Adrenal gland (tissue), 12 donors: ENCODE data around the gene MACF1. TPM values are rescaled to one million over a fixed set of nuclear protein-coding genes. Genes with fewer than 3 reads are reported as not detected.

Experiments
- DNase-seq, 7 donors: peaks; one replicate each; pipeline ENCODE4 v3.0.0-alpha.2; 2019 to 2020
- H3K27ac ChIP-seq, 5 donors: fragments of 200-600 bp; sonication (generic) in 4 of 5; 1 replicate in 3 of 5; 2 replicates in 2 of 5; pipeline versions ENCODE4 v1.5.1 to v1.8.0; 2016 to 2020; ENCODE audit warnings: mild to moderate bottlenecking in 1 of 5
- H3K27me3 ChIP-seq: fragments of 200-600 bp; 2 replicates; pipeline ENCODE4 v1.8.0; 2021
- H3K36me3 ChIP-seq, 2 donors: fragments of 200-600 bp; replicated peaks in 1 of 2; 1 replicate in 1 of 2; 2 replicates in 1 of 2; pipeline versions ENCODE4 v1.5.1 to v1.8.0; 2018 to 2022
- H3K4me1 ChIP-seq, 2 donors: fragments of 200-600 bp; replicated peaks in 1 of 2; 1 replicate in 1 of 2; 2 replicates in 1 of 2; pipeline versions ENCODE4 v1.5.1 to v1.8.0; 2018 to 2021
- H3K4me3 ChIP-seq, 4 donors: fragments of 200-600 bp; sonication (generic) in 3 of 4; one replicate each; pipeline ENCODE4 v1.5.1; 2016 to 2018
- H3K9me3 ChIP-seq, 3 donors: fragments of 200-600 bp; sonication (generic) in 1 of 3; replicated peaks in 1 of 3; 1 replicate in 2 of 3; 2 replicates in 1 of 3; pipeline versions ENCODE4 v1.5.1 to v1.8.0; 2016 to 2021
- POLR2A ChIP-seq, 2 donors: fragments of 450-650 bp; IDR thresholded peaks; one replicate each; pipeline ENCODE4 v1.6.1; 2017; ENCODE audit warnings: antibody characterized with exemption in 2 of 2, mild to moderate bottlenecking in 2 of 2, moderate library complexity in 1 of 2
- WGBS, 4 donors: extraction: QIAGEN DNeasy Blood & Tissue Kit in 2 of 4; methylation state at CpG; one replicate each; pipeline versions ENCODE4 v1.1.5 to v1.1.7; 2013 to 2017; 5-methylcytosine and 5-hydroxymethylcytosine counted together
- intact Hi-C, 2 donors: fragments of 100-400 bp; cut with DNase I; formaldehyde crosslinking; loops; one replicate each; pipeline versions ENCODE4 v1.14.1 to v1.15.0; 2022 to 2023
- polyA plus RNA-seq, 3 donors: library from polyadenylated mRNA; stranded (reverse); fragments of 200-250 nt in 2 of 3; fragments of 350-450 nt in 1 of 3; fragmentation: Illumina TruSeq in 1 of 3; extraction: RNeasy Lipid Tissue Mini Kit (QIAGEN cat#74804) in 1 of 3; gene quantifications; one replicate each; pipeline ENCODE4 v1.2.3, GENCODE V29; 2013 to 2014
- total RNA-seq, 9 donors: library from RNA; depleted of rRNA in 4 of 9; stranded (reverse); fragments of >200 nt in 4 of 9; fragments of 120-200 nt in 1 of 9; fragmentation: NEBNext Ultra II Directional in 1 of 9; extraction: Animal tissue kit (Norgen Biotek cat#: 25700) in 1 of 9; gene quantifications; one replicate each; pipeline versions ENCODE4 v1.1.0 to v1.2.4, GENCODE V29; 2013 to 2023
- TF ChIP-seq, protein P1 (sequence below), 6 experiments: fragments of 450-650 bp in 4 of 6; fragments of 200-600 bp in 2 of 6; sonication (generic) in 1 of 6; IDR thresholded peaks; 1 replicate in 5 of 6; 2 replicates in 1 of 6; pipeline versions ENCODE4 v1.5.1 to v1.8.0; 2016 to 2021; ENCODE audit warnings: antibody characterized with exemption in 6 of 6, mild to moderate bottlenecking in 2 of 6, moderate library complexity in 1 of 6
- donor health status: healthy with polysubstance abuse.
- donor health status: Bipolar disorder and iron deficiency.
- donor health status: DM: yes; HTN: yes; CAD: no.
- donor health status: DM: no; HTN: no; CAD: no.
- donor health status: DM: no; HTN: no; CAD: no.
- donor health status: DM: yes; HTN: yes; CAD: no.

MACF1 gene
- total and polyA plus RNA-seq, 12 donors: 85.1 to 334 (median 219) TPM

DNA sequence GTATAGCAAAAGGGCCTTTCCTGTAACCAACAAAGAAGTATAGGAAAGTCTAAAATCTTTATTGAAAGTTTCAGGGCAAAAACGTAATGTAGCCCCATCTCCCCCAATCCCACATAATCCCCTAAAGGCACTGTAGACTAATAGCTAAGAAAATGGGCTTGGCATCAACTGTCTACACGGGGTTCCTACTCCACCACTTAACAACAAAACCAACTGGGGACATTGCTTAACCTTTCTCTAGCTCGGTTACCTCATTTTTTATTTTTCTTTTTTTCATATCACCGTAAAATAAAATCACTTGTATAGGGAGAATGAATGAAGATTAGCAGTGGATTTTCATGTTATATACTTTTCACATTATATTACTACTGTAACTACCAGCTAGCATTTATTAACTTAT, 12.3 kb downstream of the MACF1 start:
- no peaks in the 10 kb centered on the region for H3K36me3 ChIP-seq
- no peaks in the 10 kb centered on the region for H3K27me3 ChIP-seq
- H3K4me1 ChIP-seq: peaks cover 37 to 40% of the 10 kb centered on the region in 2 donors
- no peak overlapping the region for H3K4me3 ChIP-seq
- H3K9me3 ChIP-seq: no peaks in the 10 kb centered on the region
- 72 to 84% (median 73%) methylated on average over 4 of the region's 4 CpGs for WGBS, 4 donors
- DNase-seq: no peak
- intact Hi-C loops: no loop called here
- H3K27ac ChIP-seq: peak overlapping the region in 1 of 5 donors; percentile 41
- TF ChIP-seq POLR2A (IDR thresholded peaks at IDR 0.05): no peak
- TF ChIP-seq, protein P1, sequence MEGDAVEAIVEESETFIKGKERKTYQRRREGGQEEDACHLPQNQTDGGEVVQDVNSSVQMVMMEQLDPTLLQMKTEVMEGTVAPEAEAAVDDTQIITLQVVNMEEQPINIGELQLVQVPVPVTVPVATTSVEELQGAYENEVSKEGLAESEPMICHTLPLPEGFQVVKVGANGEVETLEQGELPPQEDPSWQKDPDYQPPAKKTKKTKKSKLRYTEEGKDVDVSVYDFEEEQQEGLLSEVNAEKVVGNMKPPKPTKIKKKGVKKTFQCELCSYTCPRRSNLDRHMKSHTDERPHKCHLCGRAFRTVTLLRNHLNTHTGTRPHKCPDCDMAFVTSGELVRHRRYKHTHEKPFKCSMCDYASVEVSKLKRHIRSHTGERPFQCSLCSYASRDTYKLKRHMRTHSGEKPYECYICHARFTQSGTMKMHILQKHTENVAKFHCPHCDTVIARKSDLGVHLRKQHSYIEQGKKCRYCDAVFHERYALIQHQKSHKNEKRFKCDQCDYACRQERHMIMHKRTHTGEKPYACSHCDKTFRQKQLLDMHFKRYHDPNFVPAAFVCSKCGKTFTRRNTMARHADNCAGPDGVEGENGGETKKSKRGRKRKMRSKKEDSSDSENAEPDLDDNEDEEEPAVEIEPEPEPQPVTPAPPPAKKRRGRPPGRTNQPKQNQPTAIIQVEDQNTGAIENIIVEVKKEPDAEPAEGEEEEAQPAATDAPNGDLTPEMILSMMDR (IDR thresholded peaks at IDR 0.05): no peak

DNA sequence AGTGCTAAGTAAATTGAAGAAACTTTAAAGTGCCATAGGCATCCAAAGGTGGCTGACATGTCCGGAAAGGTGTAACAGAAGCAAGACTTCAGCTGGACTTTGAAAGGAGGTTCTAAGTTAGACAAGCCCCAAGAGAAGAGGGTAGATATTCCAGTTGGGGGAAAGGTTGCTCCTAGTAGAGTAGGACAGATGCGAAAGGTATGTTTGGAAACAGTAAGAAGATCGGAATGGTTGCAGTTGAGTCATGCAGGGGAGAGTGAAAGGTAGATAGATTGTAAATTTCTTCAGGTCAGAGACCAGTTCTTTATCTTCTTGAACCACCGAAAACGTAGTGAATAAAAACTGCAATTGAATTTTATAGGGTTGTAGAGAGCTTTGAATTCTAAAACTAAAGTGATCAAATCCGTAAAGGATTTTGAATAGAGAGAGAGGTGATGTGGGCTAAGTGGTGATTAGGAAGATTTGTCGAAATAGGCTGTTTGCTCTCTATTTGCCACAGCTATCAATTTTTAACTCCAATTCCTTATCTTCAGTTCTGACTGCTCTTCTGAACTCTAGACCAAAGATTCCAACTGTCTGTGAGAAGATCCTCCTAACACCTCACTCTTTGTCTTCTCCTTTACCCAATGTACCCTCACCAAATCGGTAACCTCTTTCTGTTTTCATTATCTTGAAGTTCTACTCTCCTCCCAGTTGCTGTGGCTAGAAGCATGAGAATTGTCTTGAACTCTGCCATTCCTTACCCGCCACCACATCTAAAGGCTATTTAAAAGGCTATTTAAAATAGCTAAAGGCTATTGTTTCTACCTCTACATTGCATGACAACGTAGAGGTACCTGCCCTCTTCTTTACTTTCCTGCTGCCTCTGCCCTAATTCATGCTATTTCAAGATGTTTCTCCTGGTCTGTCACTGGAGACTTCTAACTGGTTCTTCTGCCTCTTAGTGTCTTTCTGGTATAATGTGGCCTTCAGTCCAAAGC, 16.7 kb downstream of the MACF1 start:
- no peaks in the 10 kb centered on the region for H3K27me3 ChIP-seq

GRCh38 chr1:39224295-39224829, 19.9 kb downstream of the MACF1 start:
- DNase-seq: no peak
- H3K9me3 ChIP-seq: no peaks in the 10 kb centered on the region
- H3K27ac ChIP-seq: no peak overlapping the region
- no peaks in the 10 kb centered on the region for H3K36me3 ChIP-seq
- intact Hi-C loops: no loop called here
- H3K4me3 ChIP-seq: no peak overlapping the region
- H3K27me3 ChIP-seq: no peaks in the 10 kb centered on the region
- no peak for TF ChIP-seq POLR2A (IDR thresholded peaks at IDR 0.05)
- TF ChIP-seq, protein P1 (IDR thresholded peaks at IDR 0.05): no peak
- H3K4me1 ChIP-seq: peaks cover 2 to 4% of the 10 kb centered on the region in 2 donors

More for the DNA sequence above, 16.7 kb downstream of the MACF1 start:
- Histone ChIP-seq H3K9me3 (no peaks in the 10 kb centered on the region), H3K36me3 (no peaks in the 10 kb centered on the region), H3K27ac (no peak overlapping the region), H3K4me3 (no peak overlapping the region), H3K4me1 (peaks cover 2 to 7% of the 10 kb centered on the region in 2 donors)
- WGBS, 4 donors: 92 to 95% (median 94%) methylated on average over 10 of the region's 10 CpGs
- DNase-seq: no peak
- TF ChIP-seq POLR2A (IDR thresholded peaks at IDR 0.05): no peak
- TF ChIP-seq, protein P1 (IDR thresholded peaks at IDR 0.05): no peak
- intact Hi-C loops: no loop called here

DNA sequence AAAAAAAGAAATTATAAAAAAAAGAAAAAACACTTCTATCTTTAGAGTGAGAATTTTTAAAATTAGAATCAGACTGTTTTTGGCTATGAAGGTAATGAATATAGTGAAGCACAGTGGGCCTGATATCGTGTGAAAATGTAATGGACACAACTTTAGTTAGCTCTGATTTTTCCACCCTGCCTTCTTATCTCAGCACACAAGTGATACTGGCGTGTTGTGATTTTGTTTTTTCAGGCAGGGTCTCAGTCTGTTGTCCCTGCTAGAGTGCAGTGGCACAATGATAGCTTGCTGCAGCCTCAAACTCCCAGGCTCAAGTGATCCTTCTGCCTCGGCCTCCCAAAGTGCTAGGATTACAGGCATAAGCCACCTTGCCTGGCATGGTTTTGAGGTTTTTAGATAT, 22.3 kb downstream of the MACF1 start:
- intact Hi-C loops: no loop called here
- H3K36me3 ChIP-seq: no peaks in the 10 kb centered on the region
- no peak overlapping the region for H3K27ac ChIP-seq
- TF ChIP-seq, protein P1 (IDR thresholded peaks at IDR 0.05): no peak
- TF ChIP-seq POLR2A (IDR thresholded peaks at IDR 0.05): no peak
- DNase-seq: no peak
- no peak overlapping the region for H3K4me3 ChIP-seq
- WGBS, 4 donors: 88 to 92% (median 91%) methylated on average over 3 of the region's 3 CpGs
- H3K9me3 ChIP-seq: no peaks in the 10 kb centered on the region
- no peaks in the 10 kb centered on the region for H3K27me3 ChIP-seq
- H3K4me1 ChIP-seq: peaks cover 25 to 27% of the 10 kb centered on the region in 2 donors
